Caco-2 (cell line): ENCODE measurements around the gene PPP2R5E. TPM values are rescaled to one million over a fixed set of nuclear protein-coding genes. Genes with fewer than 3 reads are reported as not detected.
"Not testable (repeated sequence)": the region's sequence is repeated elsewhere in the genome, so short reads cannot be mapped to it uniquely, and the experiment has no call there.

ENCODE experiments used
- BruUV-seq: library from RNA; stranded (reverse); fragments of 400-500 nt; replicated peaks from 2 replicates; lab custom pipeline; 2021; lab: Mats Ljungman, UMichigan
- CTCF ChIA-PET: fragments of 300-600 bp; sonication (Branson Sonifier 250); formaldehyde crosslinking; loops from one replicate; lab custom pipeline; 2022; ENCODE audit warnings: antibody characterized with exemption; lab: Charles Lee
- POLR2A ChIA-PET: fragments of 300-600 bp; sonication (Branson Sonifier 250); formaldehyde crosslinking; loops from one replicate; lab custom pipeline; 2022; ENCODE audit warnings: antibody characterized with exemption; lab: Charles Lee
- DNase-seq, 2 experiments: peaks; one replicate each; pipeline versions ENCODE4 v3.0.0 to v3.0.0-alpha.2; 2020 to 2022
- H3K27me3 ChIP-seq: replicated peaks from 2 replicates; pipeline ENCODE4 v1.6.0; 2011; ENCODE audit warnings: low read length; ENCODE audit not compliant: control insufficient read depth, insufficient read depth
- H3K36me3 ChIP-seq: 2 replicates; pipeline ENCODE4 v1.5.1; 2011; ENCODE audit warnings: low read length; ENCODE audit not compliant: control insufficient read depth, insufficient read depth
- H3K4me1 ChIP-seq: fragments of 250-450 bp; sonication (Bioruptor Pico); 2 replicates; pipeline ENCODE4 v1.5.1; 2020; ENCODE audit warnings: mild to moderate bottlenecking
- H3K4me3 ChIP-seq: 2 replicates; pipeline ENCODE4 v1.5.1; 2011; ENCODE audit warnings: low read depth, mild to moderate bottlenecking, control low read depth, low read length
- H3K9me3 ChIP-seq: fragments of 250-450 bp; sonication (Bioruptor Pico); 2 replicates; pipeline ENCODE4 v1.5.1; 2020; ENCODE audit warnings: mild to moderate bottlenecking, moderate library complexity
- H3K27ac Mint-ChIP-seq: one replicate; pipeline ENCODE4 v1.8.0; 2022; ENCODE audit warnings: mixed read lengths; ENCODE audit not compliant: unreplicated experiment
- H3K27me3 Mint-ChIP-seq: one replicate; pipeline ENCODE4 v1.8.0; 2022; ENCODE audit warnings: mixed read lengths; ENCODE audit not compliant: insufficient read depth, unreplicated experiment
- H3K36me3 Mint-ChIP-seq: one replicate; pipeline ENCODE4 v1.8.0; 2022; ENCODE audit warnings: mild to moderate bottlenecking, mixed read lengths; ENCODE audit not compliant: insufficient read depth, unreplicated experiment
- H3K4me1 Mint-ChIP-seq: one replicate; pipeline ENCODE4 v1.8.0; 2022; ENCODE audit warnings: low read depth, mixed read lengths; ENCODE audit not compliant: unreplicated experiment
- H3K4me3 Mint-ChIP-seq: one replicate; pipeline ENCODE4 v1.8.0; 2022; ENCODE audit warnings: mild to moderate bottlenecking, moderate library complexity, mixed read lengths; ENCODE audit not compliant: unreplicated experiment
- H3K9me3 Mint-ChIP-seq: one replicate; pipeline ENCODE4 v1.8.0; 2022; ENCODE audit warnings: mixed read lengths; ENCODE audit not compliant: unreplicated experiment
- intact Hi-C: fragments of 100-400 bp; cut with micrococcal nuclease; formaldehyde crosslinking; loops from one replicate; pipeline ENCODE4 v1.10.0; 2022; ENCODE audit not compliant: unreplicated experiment
- total RNA-seq: library from RNA; stranded (reverse); gene quantifications from 2 replicates; pipeline ENCODE4 v1.2.3, GENCODE V29; 2022
- TF ChIP-seq, protein P1 (sequence below), 2 experiments: fragments of 200-600 bp in 1 of 2; IDR thresholded peaks; 1 replicate in 1 of 2; 2 replicates in 1 of 2; pipeline versions ENCODE4 v1.5.1 to v1.8.0; 2011 to 2022; ENCODE audit warnings: antibody characterized with exemption in 1 of 2, control low read depth in 1 of 2, inconsistent platforms in 1 of 2, low read depth in 1 of 2, low read length in 1 of 2, mild to moderate bottlenecking in 1 of 2, moderate library complexity in 1 of 2; ENCODE audit not compliant: insufficient read depth in 1 of 2, severe bottlenecking in 1 of 2, unreplicated experiment in 1 of 2

The PPP2R5E gene
- total RNA-seq, 1 experiment from 2014 or later, result 58.6 TPM

DNA sequence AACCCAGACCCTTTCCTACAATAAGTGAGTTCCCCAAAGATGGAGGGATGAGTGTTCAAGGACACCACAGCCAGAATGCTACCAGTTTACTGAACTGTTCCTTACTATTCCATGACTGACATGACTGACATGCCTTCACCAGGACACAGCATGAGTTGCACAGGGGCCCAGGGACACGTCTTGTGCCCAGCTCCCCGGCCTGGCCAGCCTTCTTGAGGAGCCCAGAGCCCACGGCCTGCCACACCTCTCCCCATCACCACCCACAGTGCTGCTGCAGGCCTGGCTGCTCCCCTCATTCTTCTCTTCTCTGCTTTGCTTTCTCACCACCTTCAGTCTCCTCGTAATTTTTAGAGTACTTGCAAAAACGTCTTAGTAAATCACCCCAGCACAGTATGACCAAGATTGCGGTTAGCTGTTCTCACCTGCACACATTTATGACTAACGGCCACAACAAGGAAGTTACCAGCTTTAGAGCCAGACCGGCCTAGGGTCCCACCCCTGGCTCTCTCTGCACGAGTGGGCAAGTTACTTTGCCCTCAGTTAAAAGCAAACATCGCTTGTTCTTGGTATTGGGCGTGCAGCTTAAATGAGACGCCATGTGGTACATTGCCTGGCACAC lies 18.5 kb downstream of the PPP2R5E start:
- no peak for DNase-seq
- Histone ChIP-seq H3K36me3 (no peaks in the 10 kb centered on the region; the same call in 1 of the 2 replicates), H3K9me3 (no peaks in the 10 kb centered on the region), H3K4me1 (no peaks in the 10 kb centered on the region), H3K4me3 (no peak overlapping the region), H3K27me3 (no peaks in the 10 kb centered on the region)
- ChIA-PET POLR2A (no interaction called here), CTCF (no interaction called here)
- Mint-ChIP-seq H3K27ac (peak overlapping the region; percentile 49), H3K9me3 (no peaks in the 10 kb centered on the region), H3K36me3 (peaks cover 54% of the 10 kb centered on the region), H3K4me3 (no peak overlapping the region), H3K27me3 (no peaks in the 10 kb centered on the region), H3K4me1 (peaks cover 11% of the 10 kb centered on the region)
- intact Hi-C loops, result no loop called here
- BruUV-seq, result no TSS peak
- TF ChIP-seq, protein P1, sequence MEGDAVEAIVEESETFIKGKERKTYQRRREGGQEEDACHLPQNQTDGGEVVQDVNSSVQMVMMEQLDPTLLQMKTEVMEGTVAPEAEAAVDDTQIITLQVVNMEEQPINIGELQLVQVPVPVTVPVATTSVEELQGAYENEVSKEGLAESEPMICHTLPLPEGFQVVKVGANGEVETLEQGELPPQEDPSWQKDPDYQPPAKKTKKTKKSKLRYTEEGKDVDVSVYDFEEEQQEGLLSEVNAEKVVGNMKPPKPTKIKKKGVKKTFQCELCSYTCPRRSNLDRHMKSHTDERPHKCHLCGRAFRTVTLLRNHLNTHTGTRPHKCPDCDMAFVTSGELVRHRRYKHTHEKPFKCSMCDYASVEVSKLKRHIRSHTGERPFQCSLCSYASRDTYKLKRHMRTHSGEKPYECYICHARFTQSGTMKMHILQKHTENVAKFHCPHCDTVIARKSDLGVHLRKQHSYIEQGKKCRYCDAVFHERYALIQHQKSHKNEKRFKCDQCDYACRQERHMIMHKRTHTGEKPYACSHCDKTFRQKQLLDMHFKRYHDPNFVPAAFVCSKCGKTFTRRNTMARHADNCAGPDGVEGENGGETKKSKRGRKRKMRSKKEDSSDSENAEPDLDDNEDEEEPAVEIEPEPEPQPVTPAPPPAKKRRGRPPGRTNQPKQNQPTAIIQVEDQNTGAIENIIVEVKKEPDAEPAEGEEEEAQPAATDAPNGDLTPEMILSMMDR (IDR thresholded peaks at IDR 0.05; ENCODE audit: insufficient read depth in 1 of 2, low read depth in 1 of 2, low read length in 1 of 2, severe bottlenecking in 1 of 2, unreplicated experiment in 1 of 2), result no peak

DNA sequence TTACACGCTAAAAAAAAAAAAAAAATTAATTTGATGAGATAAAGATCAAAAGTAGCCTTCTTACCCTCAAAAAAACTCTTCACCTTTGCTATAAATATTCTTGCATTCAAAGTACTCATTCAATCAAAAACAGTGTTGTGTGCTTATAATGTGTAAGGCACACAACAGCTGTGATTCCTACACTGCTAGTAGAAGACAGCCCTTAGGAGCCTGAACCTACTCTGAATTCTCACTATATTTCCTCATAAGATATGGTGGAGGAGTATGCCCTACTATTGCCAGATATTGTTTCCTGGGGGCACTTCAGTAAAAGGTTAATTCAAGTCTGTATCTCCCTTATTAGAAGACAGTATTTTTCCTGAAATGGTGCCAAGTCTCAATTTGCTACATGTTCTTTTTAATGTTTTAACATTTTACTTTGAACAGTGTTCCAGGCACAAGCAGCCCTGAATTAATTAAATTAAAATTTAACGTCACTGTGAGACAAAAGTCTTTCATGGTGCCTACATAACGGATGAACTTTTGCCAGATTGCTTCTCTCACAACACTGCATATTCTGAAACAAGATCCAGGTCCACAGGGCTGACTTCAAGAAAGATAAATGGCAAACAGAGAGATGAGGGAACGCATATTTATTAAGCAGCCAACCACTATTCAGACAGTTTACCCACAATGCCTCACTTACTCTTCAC lies 19.3 kb downstream of the PPP2R5E start:
- H3K27me3 Mint-ChIP-seq, result no peaks in the 10 kb centered on the region
- H3K36me3 ChIP-seq, result no peaks in the 10 kb centered on the region; the same call in 1 of the 2 replicates
- H3K4me1 ChIP-seq, result no peaks in the 10 kb centered on the region
- peaks cover 54% of the 10 kb centered on the region for H3K36me3 Mint-ChIP-seq
- intact Hi-C loops, result no loop called here
- POLR2A ChIA-PET, result no interaction called here
- H3K9me3 ChIP-seq, result no peaks in the 10 kb centered on the region
- H3K4me3 ChIP-seq, result no peak overlapping the region
- TF ChIP-seq, protein P1 (IDR thresholded peaks at IDR 0.05; ENCODE audit: insufficient read depth in 1 of 2, low read depth in 1 of 2, low read length in 1 of 2, severe bottlenecking in 1 of 2, unreplicated experiment in 1 of 2), result no peak
- peaks cover 11% of the 10 kb centered on the region for H3K4me1 Mint-ChIP-seq
- CTCF ChIA-PET, result no interaction called here
- H3K9me3 Mint-ChIP-seq, result no peaks in the 10 kb centered on the region
- H3K27me3 ChIP-seq, result no peaks in the 10 kb centered on the region
- no TSS peak for BruUV-seq
- no peak overlapping the region for H3K4me3 Mint-ChIP-seq
- DNase-seq, result no peak
- H3K27ac Mint-ChIP-seq, result no peak overlapping the region

DNA sequence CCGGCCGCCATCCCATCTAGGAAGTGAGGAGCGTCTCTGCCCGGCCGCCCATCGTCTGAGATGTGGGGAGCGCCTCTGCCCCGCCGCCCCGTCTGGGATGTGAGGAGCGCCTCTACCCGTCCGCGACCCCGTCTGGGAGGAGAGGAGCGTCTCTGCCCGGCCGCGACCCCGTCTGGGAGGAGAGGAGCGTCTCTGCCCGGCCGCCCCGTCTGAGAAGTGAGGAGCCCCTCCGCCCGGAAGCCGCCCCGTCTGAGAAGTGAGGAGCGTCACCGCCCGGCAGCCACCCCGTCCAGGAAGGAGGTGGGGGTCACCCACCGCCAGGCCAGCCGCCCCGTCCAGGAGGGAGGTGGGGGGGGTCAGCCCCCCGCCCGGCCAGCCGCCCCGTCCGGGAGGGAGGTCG lies 20.7 kb downstream of the PPP2R5E start:
- H3K4me3 Mint-ChIP-seq, intact Hi-C loops, DNase-seq, H3K27me3 Mint-ChIP-seq, H3K27ac Mint-ChIP-seq, H3K36me3 ChIP-seq, H3K27me3 ChIP-seq, H3K4me1 ChIP-seq, CTCF ChIA-PET, H3K9me3 ChIP-seq, H3K9me3 Mint-ChIP-seq, POLR2A ChIA-PET, H3K4me3 ChIP-seq, BruUV-seq: not testable (repeated sequence)
- peaks cover 55% of the 10 kb centered on the region for H3K36me3 Mint-ChIP-seq
- H3K4me1 Mint-ChIP-seq, result peaks cover 11% of the 10 kb centered on the region
